ENCODE results near the gene ENKUR. TPM values are rescaled to one million over a fixed set of nuclear protein-coding genes. Genes with fewer than 3 reads are reported as not detected.
"Not testable (repeated sequence)": the region's sequence is repeated elsewhere in the genome, so short reads cannot be mapped to it uniquely, and the experiment has no call there.

Gene ENKUR
- polyA plus RNA-seq, 2 donors, result 0.01 to 0.08 TPM

DNA sequence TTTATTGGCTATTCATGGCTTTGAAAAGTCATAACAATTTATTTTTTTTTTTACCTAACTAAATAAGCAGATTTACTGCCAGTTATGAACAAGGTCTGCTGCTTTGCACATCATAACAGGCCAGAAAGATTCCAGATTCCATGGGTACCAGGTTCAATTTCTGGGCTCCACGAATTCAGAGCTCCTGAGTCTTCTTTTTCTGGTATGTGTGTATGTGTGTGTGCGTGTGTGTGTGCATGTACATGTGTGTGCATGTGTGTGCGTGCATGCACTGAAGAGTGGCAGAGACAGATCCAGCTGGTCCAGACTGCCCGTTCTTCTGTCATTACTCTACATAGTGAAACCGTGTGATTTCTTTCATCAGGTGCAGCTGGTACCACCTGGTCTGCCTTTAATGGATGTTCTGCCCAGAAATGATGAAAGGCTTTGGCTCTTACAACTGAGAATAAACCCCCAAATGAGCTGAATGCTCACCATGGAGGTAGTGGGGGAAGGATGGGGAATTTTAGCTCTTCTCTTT lies 48.9 kb downstream of the ENKUR start:
- no peaks in the 10 kb centered on the region for H3K27me3 ChIP-seq (ENCODE audit: control insufficient read depth in 1 of 2, insufficient read depth in 2 of 2, low read length in 2 of 2)
- 89 to 91% methylated on average over 5 of the region's 5 CpGs for WGBS, 2 donors
- H3K36me3 ChIP-seq (ENCODE audit: control insufficient read depth in 2 of 2, insufficient read depth in 2 of 2, low read length in 1 of 2), result no peaks in the 10 kb centered on the region

DNA sequence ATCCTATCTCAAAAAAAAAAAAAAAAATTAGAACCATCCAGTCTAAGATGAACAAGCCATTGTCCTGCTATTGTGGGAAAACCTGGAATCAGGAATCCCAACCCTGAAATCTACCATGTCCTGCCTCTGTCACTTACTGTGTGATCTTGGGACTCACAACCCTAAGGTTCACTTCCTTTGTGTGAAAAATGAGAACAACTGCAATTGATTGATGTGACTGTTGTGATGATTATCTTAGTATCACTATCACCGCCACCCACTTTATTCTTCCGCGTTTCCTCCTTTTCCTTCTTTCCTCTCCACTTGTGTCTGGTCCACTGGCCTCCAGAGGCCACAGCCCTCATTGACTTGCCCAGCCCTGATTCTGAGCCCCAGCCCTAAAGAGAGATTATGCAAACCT lies 50.9 kb downstream of the ENKUR start:
- Histone ChIP-seq H3K9me3 (ENCODE audit: control insufficient read depth in 2 of 2, insufficient read depth in 1 of 2, low read depth in 1 of 2, low read length in 1 of 2) (no peaks in the 10 kb centered on the region), H3K36me3 (ENCODE audit: control insufficient read depth in 2 of 2, insufficient read depth in 2 of 2, low read length in 1 of 2) (no peaks in the 10 kb centered on the region), H3K4me3 (ENCODE audit: low read depth in 1 of 2, low read length in 2 of 2) (no peak overlapping the region), H3K4me1 (ENCODE audit: control insufficient read depth in 2 of 2, insufficient read depth in 2 of 2, low read length in 1 of 2) (no peaks in the 10 kb centered on the region), H3K27me3 (ENCODE audit: control insufficient read depth in 1 of 2, insufficient read depth in 2 of 2, low read length in 2 of 2) (no peaks in the 10 kb centered on the region), H3K27ac (ENCODE audit: low read depth in 2 of 2, low read length in 1 of 2) (no peak overlapping the region)
- WGBS, 2 donors, result 81 to 92% methylated on average over 3 of the region's 3 CpGs

More for the DNA sequence above, 48.9 kb downstream of the ENKUR start:
- no peak overlapping the region for H3K27ac ChIP-seq (ENCODE audit: low read depth in 2 of 2, low read length in 1 of 2)
- H3K9me3 ChIP-seq (ENCODE audit: control insufficient read depth in 2 of 2, insufficient read depth in 1 of 2, low read depth in 1 of 2, low read length in 1 of 2), result no peaks in the 10 kb centered on the region
- H3K4me3 ChIP-seq (ENCODE audit: low read depth in 1 of 2, low read length in 2 of 2), result no peak overlapping the region
- no peaks in the 10 kb centered on the region for H3K4me1 ChIP-seq (ENCODE audit: control insufficient read depth in 2 of 2, insufficient read depth in 2 of 2, low read length in 1 of 2)

DNA sequence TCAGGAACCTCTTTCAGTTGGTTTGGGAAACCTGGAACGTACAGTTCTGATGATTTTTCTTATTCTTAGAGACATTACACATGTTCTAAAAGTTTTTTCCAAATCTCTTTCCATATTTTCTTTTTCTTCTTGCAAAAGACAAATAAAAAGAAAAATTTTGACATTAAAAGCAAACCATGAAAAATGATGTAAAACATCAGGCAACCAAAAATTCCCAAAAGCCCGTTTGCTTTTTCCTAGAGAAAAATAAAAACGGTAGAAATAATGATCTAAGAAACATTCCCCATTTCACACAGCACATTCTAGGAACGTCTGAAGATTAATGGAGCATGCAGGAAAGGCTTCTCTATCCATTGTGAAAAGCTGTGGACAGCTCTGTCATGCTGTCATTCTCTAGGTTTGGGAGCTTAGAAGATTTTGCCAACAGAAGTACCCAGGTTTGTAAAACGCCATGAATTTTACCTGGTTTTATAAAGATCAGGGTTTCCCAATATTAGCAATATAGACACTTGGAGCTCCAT lies 52.4 kb downstream of the ENKUR start:
- Histone ChIP-seq H3K9me3 (ENCODE audit: control insufficient read depth in 2 of 2, insufficient read depth in 1 of 2, low read depth in 1 of 2, low read length in 1 of 2) (no peaks in the 10 kb centered on the region), H3K4me1 (ENCODE audit: control insufficient read depth in 2 of 2, insufficient read depth in 2 of 2, low read length in 1 of 2) (no peaks in the 10 kb centered on the region), H3K27ac (ENCODE audit: low read depth in 2 of 2, low read length in 1 of 2) (no peak overlapping the region), H3K4me3 (ENCODE audit: low read depth in 1 of 2, low read length in 2 of 2) (no peak overlapping the region), H3K27me3 (ENCODE audit: control insufficient read depth in 1 of 2, insufficient read depth in 2 of 2, low read length in 2 of 2) (no peaks in the 10 kb centered on the region), H3K36me3 (ENCODE audit: control insufficient read depth in 2 of 2, insufficient read depth in 2 of 2, low read length in 1 of 2) (no peaks in the 10 kb centered on the region)
- WGBS, 2 donors, result 59 to 61% methylated on average over 5 of the region's 5 CpGs

DNA sequence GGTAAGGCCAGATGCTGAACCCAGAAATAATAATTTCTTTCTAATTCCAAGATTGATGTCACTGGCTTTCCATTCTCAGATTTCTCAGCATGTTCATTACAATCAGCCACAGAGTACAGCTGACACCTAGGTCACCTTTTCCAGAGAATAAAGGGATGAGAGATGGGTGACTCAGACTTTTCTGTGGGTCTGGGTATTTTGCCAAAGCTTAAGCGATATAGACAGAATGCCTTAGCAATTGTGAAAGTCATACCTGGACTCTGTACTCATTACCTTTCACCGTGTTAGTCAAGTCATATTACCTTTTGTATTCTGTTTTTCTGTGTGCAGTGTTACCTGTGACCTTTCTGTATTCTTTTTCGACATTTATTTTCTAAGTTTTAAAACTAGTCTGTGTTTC lies 53.0 kb downstream of the ENKUR start:
- H3K36me3 ChIP-seq (ENCODE audit: control insufficient read depth in 2 of 2, insufficient read depth in 2 of 2, low read length in 1 of 2), result no peaks in the 10 kb centered on the region
- H3K4me1 ChIP-seq (ENCODE audit: control insufficient read depth in 2 of 2, insufficient read depth in 2 of 2, low read length in 1 of 2), result no peaks in the 10 kb centered on the region
- no peaks in the 10 kb centered on the region for H3K27me3 ChIP-seq (ENCODE audit: control insufficient read depth in 1 of 2, insufficient read depth in 2 of 2, low read length in 2 of 2)
- H3K27ac ChIP-seq (ENCODE audit: low read depth in 2 of 2, low read length in 1 of 2), result no peak overlapping the region
- H3K4me3 ChIP-seq (ENCODE audit: low read depth in 1 of 2, low read length in 2 of 2), result no peak overlapping the region
- H3K9me3 ChIP-seq (ENCODE audit: control insufficient read depth in 2 of 2, insufficient read depth in 1 of 2, low read depth in 1 of 2, low read length in 1 of 2), result no peaks in the 10 kb centered on the region
- 39 to 58% methylated on average over 3 of the region's 3 CpGs for WGBS, 2 donors

DNA sequence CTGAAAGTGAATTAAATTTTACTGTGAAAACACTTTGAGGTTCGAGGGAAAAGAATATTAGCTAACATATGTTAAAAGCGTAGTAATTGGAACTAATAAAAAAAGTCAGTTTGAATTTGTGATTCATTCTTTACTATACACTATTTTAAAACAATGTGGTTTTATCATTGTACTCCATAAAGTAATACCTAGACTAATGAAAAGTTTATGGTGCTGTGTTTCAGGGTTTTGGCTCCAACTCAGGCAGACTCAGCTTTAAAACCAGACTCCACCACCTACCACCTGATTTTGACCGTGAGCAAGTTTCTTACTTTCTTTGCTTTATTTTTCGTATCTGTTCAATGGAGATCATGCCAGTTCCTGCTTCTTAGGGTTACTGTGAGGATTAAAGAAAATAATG lies 54.4 kb downstream of the ENKUR start:
- Histone ChIP-seq H3K27ac (ENCODE audit: low read depth in 2 of 2, low read length in 1 of 2) (no peak overlapping the region), H3K9me3 (ENCODE audit: control insufficient read depth in 2 of 2, insufficient read depth in 1 of 2, low read depth in 1 of 2, low read length in 1 of 2) (no peaks in the 10 kb centered on the region), H3K4me3 (ENCODE audit: low read depth in 1 of 2, low read length in 2 of 2) (no peak overlapping the region), H3K4me1 (ENCODE audit: control insufficient read depth in 2 of 2, insufficient read depth in 2 of 2, low read length in 1 of 2) (no peaks in the 10 kb centered on the region), H3K36me3 (ENCODE audit: control insufficient read depth in 2 of 2, insufficient read depth in 2 of 2, low read length in 1 of 2) (no peaks in the 10 kb centered on the region), H3K27me3 (ENCODE audit: control insufficient read depth in 1 of 2, insufficient read depth in 2 of 2, low read length in 2 of 2) (no peaks in the 10 kb centered on the region)
- WGBS, 2 donors, result 88 to 92% methylated on average over 4 of the region's 4 CpGs

DNA sequence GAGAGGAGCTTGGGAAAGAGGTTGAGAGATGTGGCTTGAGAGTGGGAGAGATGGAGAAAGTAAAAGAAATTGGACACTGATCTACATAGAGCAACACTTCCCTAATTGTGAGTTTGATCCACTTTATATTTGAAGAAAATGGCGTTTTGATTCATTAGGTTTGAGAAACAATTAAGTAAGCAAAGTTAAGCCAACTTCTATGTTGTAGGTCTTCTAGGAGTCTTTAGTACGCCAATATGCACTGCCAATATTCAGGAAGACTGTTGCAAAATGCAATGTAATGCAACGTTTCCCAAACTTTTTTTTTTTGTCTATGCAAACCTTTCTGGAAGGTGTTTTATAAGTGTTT lies 56.6 kb downstream of the ENKUR start:
- 60 to 66% methylated on average over 3 of the region's 3 CpGs for WGBS, 2 donors
- no peaks in the 10 kb centered on the region for H3K27me3 ChIP-seq (ENCODE audit: control insufficient read depth in 1 of 2, insufficient read depth in 2 of 2, low read length in 2 of 2)
- peak overlapping the region; percentile 0 to 56 for H3K27ac ChIP-seq (ENCODE audit: low read depth in 2 of 2, low read length in 1 of 2)
- no peaks in the 10 kb centered on the region for H3K4me1 ChIP-seq (ENCODE audit: control insufficient read depth in 2 of 2, insufficient read depth in 2 of 2, low read length in 1 of 2)
- no peak overlapping the region for H3K4me3 ChIP-seq (ENCODE audit: low read depth in 1 of 2, low read length in 2 of 2)
- no peaks in the 10 kb centered on the region for H3K9me3 ChIP-seq (ENCODE audit: control insufficient read depth in 2 of 2, insufficient read depth in 1 of 2, low read depth in 1 of 2, low read length in 1 of 2)
- no peaks in the 10 kb centered on the region for H3K36me3 ChIP-seq (ENCODE audit: control insufficient read depth in 2 of 2, insufficient read depth in 2 of 2, low read length in 1 of 2)

DNA sequence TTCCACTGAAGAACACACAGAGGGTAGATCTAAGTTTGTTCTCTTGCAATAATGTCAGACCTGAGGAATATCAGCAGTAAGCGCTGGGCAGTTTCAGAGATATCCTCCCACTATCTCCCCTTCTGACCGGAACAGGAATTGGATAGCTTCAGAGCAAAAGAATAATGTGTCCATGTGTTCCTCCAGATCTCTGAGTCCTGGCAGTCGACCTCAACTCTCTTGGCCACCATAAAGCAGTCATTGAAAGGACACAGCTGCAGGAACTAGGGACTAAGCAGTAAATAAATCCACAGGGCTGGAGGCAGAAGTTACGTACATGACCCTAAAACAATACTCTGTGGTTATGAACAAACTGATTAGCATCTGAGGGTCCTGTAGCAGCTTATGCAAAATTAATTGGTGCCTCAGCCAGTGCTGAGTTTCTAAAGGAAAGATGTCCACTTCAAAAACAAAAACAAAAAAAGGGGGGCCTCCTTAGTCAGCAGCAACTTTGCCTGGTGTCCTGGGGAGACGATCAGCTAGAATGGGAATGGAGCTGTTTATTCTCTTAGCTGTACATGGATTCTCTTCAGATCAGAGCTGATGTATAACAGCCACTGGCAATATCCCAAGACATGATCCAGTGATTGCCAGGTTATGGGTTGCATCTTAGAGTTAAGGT lies 57.1 kb downstream of the ENKUR start:
- Histone ChIP-seq H3K9me3 (ENCODE audit: control insufficient read depth in 2 of 2, insufficient read depth in 1 of 2, low read depth in 1 of 2, low read length in 1 of 2) (no peaks in the 10 kb centered on the region), H3K4me1 (ENCODE audit: control insufficient read depth in 2 of 2, insufficient read depth in 2 of 2, low read length in 1 of 2) (no peaks in the 10 kb centered on the region), H3K27ac (ENCODE audit: low read depth in 2 of 2, low read length in 1 of 2) (peak overlapping the region; percentile 0 to 56), H3K36me3 (ENCODE audit: control insufficient read depth in 2 of 2, insufficient read depth in 2 of 2, low read length in 1 of 2) (no peaks in the 10 kb centered on the region), H3K4me3 (ENCODE audit: low read depth in 1 of 2, low read length in 2 of 2) (no peak overlapping the region), H3K27me3 (ENCODE audit: control insufficient read depth in 1 of 2, insufficient read depth in 2 of 2, low read length in 2 of 2) (no peaks in the 10 kb centered on the region)
- 62 to 63% methylated on average over 5 of the region's 5 CpGs for WGBS, 2 donors

DNA sequence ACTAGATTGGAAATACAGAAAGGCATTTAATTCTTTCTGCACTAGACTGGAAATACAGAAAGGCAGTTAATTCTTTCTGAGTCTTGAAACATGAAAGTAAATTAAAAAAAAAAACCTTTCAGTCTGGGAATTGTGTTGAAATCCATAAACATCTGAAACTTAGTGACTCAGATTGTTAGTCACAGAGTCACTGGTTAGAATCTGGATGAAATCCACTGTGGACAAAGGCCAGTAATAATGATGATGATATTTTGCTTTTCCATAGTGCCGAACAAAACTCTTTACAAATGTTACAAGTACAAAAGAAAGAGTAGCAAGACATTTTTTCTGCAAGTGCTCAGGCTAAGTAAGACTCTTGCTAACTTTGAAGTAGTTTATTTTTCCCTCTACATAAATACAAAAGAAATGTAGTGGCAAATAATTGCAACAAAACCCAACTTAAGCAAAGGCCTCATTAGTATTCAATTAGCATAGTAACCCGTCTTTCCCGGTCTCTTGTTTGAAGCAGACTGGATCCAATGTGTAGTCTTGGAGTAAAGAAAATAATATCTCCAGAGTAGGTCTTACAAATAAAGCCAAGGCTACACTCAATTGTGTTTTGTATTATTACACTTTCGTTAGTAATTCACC lies 57.8 kb downstream of the ENKUR start:
- H3K4me1 ChIP-seq (ENCODE audit: control insufficient read depth in 2 of 2, insufficient read depth in 2 of 2, low read length in 1 of 2), result no peaks in the 10 kb centered on the region
- WGBS, 2 donors, result 37 to 61% methylated on average over 4 of the region's 4 CpGs
- no peaks in the 10 kb centered on the region for H3K9me3 ChIP-seq (ENCODE audit: control insufficient read depth in 2 of 2, insufficient read depth in 1 of 2, low read depth in 1 of 2, low read length in 1 of 2)
- no peaks in the 10 kb centered on the region for H3K36me3 ChIP-seq (ENCODE audit: control insufficient read depth in 2 of 2, insufficient read depth in 2 of 2, low read length in 1 of 2)
- H3K4me3 ChIP-seq (ENCODE audit: low read depth in 1 of 2, low read length in 2 of 2), result no peak overlapping the region
- peak overlapping the region in 1 of 2 donors; percentile 56 for H3K27ac ChIP-seq (ENCODE audit: low read depth in 2 of 2, low read length in 1 of 2)
- no peaks in the 10 kb centered on the region for H3K27me3 ChIP-seq (ENCODE audit: control insufficient read depth in 1 of 2, insufficient read depth in 2 of 2, low read length in 2 of 2)

DNA sequence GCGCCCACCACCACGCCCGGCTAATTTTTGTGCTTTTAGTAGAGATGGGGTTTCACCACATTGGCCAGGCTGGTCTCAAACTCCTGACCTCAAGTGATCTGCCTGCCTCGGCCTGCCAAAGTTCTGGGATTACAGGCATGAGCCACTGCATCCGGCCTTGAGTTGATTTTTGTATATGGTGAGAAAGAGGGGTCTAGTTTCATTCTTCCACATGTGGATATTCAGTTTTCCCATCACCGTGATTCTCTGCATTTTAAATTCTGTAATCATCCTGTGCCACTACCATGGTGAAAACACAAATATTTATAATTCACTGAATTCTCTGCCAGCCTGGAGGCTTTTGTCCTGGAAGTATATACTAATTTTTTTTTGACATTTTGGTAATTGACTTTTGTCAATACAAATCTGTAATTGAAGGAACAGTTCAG lies 58.3 kb downstream of the ENKUR start:
- not testable (repeated sequence) for H3K9me3 ChIP-seq (ENCODE audit: control insufficient read depth in 2 of 2, insufficient read depth in 1 of 2, low read depth in 1 of 2, low read length in 1 of 2)
- WGBS, 2 donors, result 64 to 82% methylated on average over 6 of the region's 6 CpGs

DNA sequence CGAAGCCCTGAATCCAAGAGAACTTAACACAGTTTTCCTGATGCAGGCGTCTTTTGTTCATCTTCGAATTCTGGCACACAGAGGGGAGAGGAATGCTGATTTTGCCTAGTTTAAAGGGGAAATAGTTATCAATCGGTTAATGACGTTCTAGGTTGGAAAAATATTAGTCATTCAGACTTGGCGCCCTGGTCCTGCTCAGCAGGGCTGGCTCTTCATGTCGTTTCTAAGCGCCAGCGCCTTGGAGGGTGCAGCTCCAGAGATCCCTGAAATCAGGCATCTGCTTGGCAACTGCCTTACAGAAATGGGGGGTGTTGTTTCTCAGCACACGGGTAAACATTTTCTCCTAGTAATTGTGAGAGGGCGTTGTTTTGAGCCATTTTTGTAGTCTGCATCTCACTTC lies 62.3 kb downstream of the ENKUR start:
- WGBS, 2 donors, result 54 to 59% methylated on average over 11 of the region's 11 CpGs

More for the DNA sequence above, 58.3 kb downstream of the ENKUR start:
- not testable (repeated sequence) for H3K4me3 ChIP-seq (ENCODE audit: low read depth in 1 of 2, low read length in 2 of 2); H3K27me3 ChIP-seq (ENCODE audit: control insufficient read depth in 1 of 2, insufficient read depth in 2 of 2, low read length in 2 of 2); H3K4me1 ChIP-seq (ENCODE audit: control insufficient read depth in 2 of 2, insufficient read depth in 2 of 2, low read length in 1 of 2); H3K27ac ChIP-seq (ENCODE audit: low read depth in 2 of 2, low read length in 1 of 2); H3K36me3 ChIP-seq (ENCODE audit: control insufficient read depth in 2 of 2, insufficient read depth in 2 of 2, low read length in 1 of 2)

More for the DNA sequence above, 62.3 kb downstream of the ENKUR start:
- H3K36me3 ChIP-seq (ENCODE audit: control insufficient read depth in 2 of 2, insufficient read depth in 2 of 2, low read length in 1 of 2), result no peaks in the 10 kb centered on the region
- H3K4me3 ChIP-seq (ENCODE audit: low read depth in 1 of 2, low read length in 2 of 2), result no peak overlapping the region
- no peaks in the 10 kb centered on the region for H3K9me3 ChIP-seq (ENCODE audit: control insufficient read depth in 2 of 2, insufficient read depth in 1 of 2, low read depth in 1 of 2, low read length in 1 of 2)
- H3K27me3 ChIP-seq (ENCODE audit: control insufficient read depth in 1 of 2, insufficient read depth in 2 of 2, low read length in 2 of 2), result no peaks in the 10 kb centered on the region
- no peaks in the 10 kb centered on the region for H3K4me1 ChIP-seq (ENCODE audit: control insufficient read depth in 2 of 2, insufficient read depth in 2 of 2, low read length in 1 of 2)
- peak overlapping the region; percentile 11 to 45 for H3K27ac ChIP-seq (ENCODE audit: low read depth in 2 of 2, low read length in 1 of 2)

All from esophagus (tissue), 2 donors.